ENCODE measurements around the gene ACY1.

DNA sequence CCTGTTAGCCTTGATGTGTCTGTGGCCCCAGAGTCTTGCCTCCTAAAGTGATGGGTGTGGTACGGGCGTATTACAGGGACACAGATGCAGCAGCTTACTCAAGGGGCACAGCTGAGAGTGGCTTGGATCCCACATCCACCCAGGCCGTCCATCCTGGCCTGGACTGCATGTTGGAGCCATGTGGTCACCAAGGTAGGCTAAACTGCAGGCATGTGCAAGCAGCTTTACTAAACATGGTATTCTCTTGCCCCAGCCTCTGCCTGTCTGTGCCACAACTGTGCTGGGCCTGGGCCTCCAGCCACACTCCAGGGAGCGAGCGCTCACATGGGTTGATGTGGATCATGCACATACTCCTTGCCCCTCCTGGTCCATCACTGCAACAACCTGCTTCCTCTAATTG is 34.2 kb upstream of the ACY1 start:
- TF ChIP-seq, protein P1, sequence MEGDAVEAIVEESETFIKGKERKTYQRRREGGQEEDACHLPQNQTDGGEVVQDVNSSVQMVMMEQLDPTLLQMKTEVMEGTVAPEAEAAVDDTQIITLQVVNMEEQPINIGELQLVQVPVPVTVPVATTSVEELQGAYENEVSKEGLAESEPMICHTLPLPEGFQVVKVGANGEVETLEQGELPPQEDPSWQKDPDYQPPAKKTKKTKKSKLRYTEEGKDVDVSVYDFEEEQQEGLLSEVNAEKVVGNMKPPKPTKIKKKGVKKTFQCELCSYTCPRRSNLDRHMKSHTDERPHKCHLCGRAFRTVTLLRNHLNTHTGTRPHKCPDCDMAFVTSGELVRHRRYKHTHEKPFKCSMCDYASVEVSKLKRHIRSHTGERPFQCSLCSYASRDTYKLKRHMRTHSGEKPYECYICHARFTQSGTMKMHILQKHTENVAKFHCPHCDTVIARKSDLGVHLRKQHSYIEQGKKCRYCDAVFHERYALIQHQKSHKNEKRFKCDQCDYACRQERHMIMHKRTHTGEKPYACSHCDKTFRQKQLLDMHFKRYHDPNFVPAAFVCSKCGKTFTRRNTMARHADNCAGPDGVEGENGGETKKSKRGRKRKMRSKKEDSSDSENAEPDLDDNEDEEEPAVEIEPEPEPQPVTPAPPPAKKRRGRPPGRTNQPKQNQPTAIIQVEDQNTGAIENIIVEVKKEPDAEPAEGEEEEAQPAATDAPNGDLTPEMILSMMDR (IDR thresholded peaks at IDR 0.05), result no peak
- TF ChIP-seq POLR2AphosphoS5 (IDR thresholded peaks at IDR 0.05) (no peak), EP300 (IDR thresholded peaks at IDR 0.05) (no peak)

Data from suprapubic skin (tissue), 4 donors.